ENCODE data around the gene PUSL1. TPM values are rescaled to one million over a fixed set of nuclear protein-coding genes. Genes with fewer than 3 reads are reported as not detected.

Gene PUSL1
- total RNA-seq, 1 experiment from 2014 or later, result 38.0 TPM

DNA sequence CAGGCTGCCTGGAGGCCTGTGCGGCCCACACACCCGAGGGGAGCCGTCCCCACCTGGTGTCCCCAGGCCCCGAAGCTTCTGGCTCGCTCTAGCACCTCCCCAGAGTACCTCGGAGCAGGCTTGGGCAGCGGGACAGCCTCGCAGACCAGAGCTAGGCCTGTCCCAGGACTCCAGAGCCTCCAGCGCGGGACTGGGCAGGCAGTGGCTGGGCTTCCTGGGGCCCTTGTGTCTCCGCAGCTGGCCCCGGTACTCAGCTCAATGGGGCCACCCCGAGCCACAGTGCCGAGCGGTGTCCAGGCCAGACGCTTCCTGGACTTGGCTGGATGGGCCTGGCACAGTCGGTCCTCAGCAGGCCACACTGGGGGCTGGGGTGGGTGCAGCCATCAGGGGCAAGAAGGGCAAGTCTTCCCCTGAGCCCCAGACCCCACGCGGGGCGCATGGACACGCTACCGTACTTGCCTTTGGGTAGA, 23.3 kb upstream of the PUSL1 start:
- H3K18ac ChIP-seq (ENCODE audit: insufficient read length, low read depth, low read length), result no peak overlapping the region
- no peaks in the 10 kb centered on the region for H3K4me1 ChIP-seq (ENCODE audit: insufficient read depth, low read length)
- no peak overlapping the region for H2BK20ac ChIP-seq (ENCODE audit: low read depth, low read length, poor library complexity, severe bottlenecking)
- no peak overlapping the region for H3K4me2 ChIP-seq (ENCODE audit: insufficient read depth, insufficient read length, low read length)
- H4K8ac ChIP-seq (replicated peaks; ENCODE audit: insufficient read length, low read depth, low read length), result no peak overlapping the region
- no peaks in the 10 kb centered on the region for H3K9me3 ChIP-seq (ENCODE audit: control insufficient read depth, low read depth, low read length)
- H3K79me1 ChIP-seq (ENCODE audit: insufficient read depth, low read depth, low read length, poor library complexity, severe bottlenecking), result no peaks in the 10 kb centered on the region
- H2AK5ac ChIP-seq (ENCODE audit: insufficient read length, low read length), result no peak overlapping the region
- no peak overlapping the region for H3K4ac ChIP-seq (ENCODE audit: low read depth, low read length)
- no peak for DNase-seq
- H3K79me2 ChIP-seq (ENCODE audit: insufficient read depth, low read length), result no peaks in the 10 kb centered on the region
- no peak overlapping the region for H2BK12ac ChIP-seq (ENCODE audit: insufficient read length, low read depth, low read length)
- Mint-ChIP-seq H3K36me3 (ENCODE audit: insufficient read depth in 1 of 3, low read depth in 3 of 3) (no peaks in the 10 kb centered on the region), H3K4me1 (peaks cover 0 to 7% of the 10 kb centered on the region in 2 experiments; a peak in 1 of 4 replicates), H3K4me3 (no peak overlapping the region), H3K9me3 (peaks cover 2 to 9% of the 10 kb centered on the region in 2 experiments; a peak in 3 of 5 replicates), H3K27ac (no peak overlapping the region), H3K27me3 (ENCODE audit: low read depth) (peaks cover 6% of the 10 kb centered on the region)
- no peaks in the 10 kb centered on the region for H4K20me1 ChIP-seq (ENCODE audit: control insufficient read depth, insufficient read depth, insufficient read length)
- H2AFZ ChIP-seq (ENCODE audit: low read length), result no peak overlapping the region
- H4K5ac ChIP-seq (ENCODE audit: insufficient read length, low read depth, low read length), result no peak overlapping the region
- H3K56ac ChIP-seq (ENCODE audit: insufficient read length, low read depth, low read length), result no peak overlapping the region
- H2BK15ac ChIP-seq (ENCODE audit: low read depth, low read length), result no peak overlapping the region
- H3T11ph ChIP-seq (ENCODE audit: low read length), result no peak overlapping the region
- no peak overlapping the region for H3K23ac ChIP-seq (ENCODE audit: insufficient read length, low read depth, low read length)
- no peaks in the 10 kb centered on the region for H3K23me2 ChIP-seq (ENCODE audit: insufficient read length, low read depth, low read length, poor library complexity, severe bottlenecking)
- no peak overlapping the region for H3K14ac ChIP-seq (ENCODE audit: insufficient read depth, low read length)
- H2BK5ac ChIP-seq (ENCODE audit: insufficient read length, low read length), result no peak overlapping the region
- no CpG with 5 or more reads among the region's 22 CpGs for WGBS (ENCODE audit: extremely low coverage, insufficient read length, low lambda C conversion rate)
- H3K27me3 ChIP-seq (ENCODE audit: insufficient read depth, low read length), result no peaks in the 10 kb centered on the region
- no peak overlapping the region for H2BK120ac ChIP-seq (ENCODE audit: low read depth, low read length, poor library complexity, severe bottlenecking)
- no peak overlapping the region for H4K91ac ChIP-seq (ENCODE audit: insufficient read length, low read depth, low read length)
- no peak overlapping the region for H3K9ac ChIP-seq (ENCODE audit: extremely low read depth, insufficient read length, low read length)
- H3K27ac ChIP-seq (ENCODE audit: insufficient read length, low read depth, low read length), result no peak overlapping the region
- TF ChIP-seq, protein P1, sequence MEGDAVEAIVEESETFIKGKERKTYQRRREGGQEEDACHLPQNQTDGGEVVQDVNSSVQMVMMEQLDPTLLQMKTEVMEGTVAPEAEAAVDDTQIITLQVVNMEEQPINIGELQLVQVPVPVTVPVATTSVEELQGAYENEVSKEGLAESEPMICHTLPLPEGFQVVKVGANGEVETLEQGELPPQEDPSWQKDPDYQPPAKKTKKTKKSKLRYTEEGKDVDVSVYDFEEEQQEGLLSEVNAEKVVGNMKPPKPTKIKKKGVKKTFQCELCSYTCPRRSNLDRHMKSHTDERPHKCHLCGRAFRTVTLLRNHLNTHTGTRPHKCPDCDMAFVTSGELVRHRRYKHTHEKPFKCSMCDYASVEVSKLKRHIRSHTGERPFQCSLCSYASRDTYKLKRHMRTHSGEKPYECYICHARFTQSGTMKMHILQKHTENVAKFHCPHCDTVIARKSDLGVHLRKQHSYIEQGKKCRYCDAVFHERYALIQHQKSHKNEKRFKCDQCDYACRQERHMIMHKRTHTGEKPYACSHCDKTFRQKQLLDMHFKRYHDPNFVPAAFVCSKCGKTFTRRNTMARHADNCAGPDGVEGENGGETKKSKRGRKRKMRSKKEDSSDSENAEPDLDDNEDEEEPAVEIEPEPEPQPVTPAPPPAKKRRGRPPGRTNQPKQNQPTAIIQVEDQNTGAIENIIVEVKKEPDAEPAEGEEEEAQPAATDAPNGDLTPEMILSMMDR (conservative IDR thresholded peaks at IDR 0.05), result no peak

Measured in H9 (cell line).